Mesenchymal stem cell (in vitro differentiated cells and primary cell): Measurements from ENCODE around the gene FBXO47.

Experiments
- DNase-seq: peaks from one replicate; pipeline ENCODE4 v3.0.0-alpha.2; 2013
- H2AFZ ChIP-seq: one replicate; pipeline ENCODE4 v1.6.1; 2013; ENCODE audit warnings: low read depth, mild to moderate bottlenecking, control low read depth, inconsistent platforms, low read length, moderate library complexity
- H2AK5ac ChIP-seq: 2 replicates; pipeline ENCODE4 v1.6.1; 2013; ENCODE audit warnings: low read length, moderate library complexity, mild to moderate bottlenecking, inconsistent platforms; ENCODE audit not compliant: severe bottlenecking
- H2BK120ac ChIP-seq: one replicate; pipeline ENCODE4 v1.6.1; 2013; ENCODE audit warnings: low read depth, mild to moderate bottlenecking, inconsistent platforms, low read length, moderate library complexity
- H2BK12ac ChIP-seq, 2 experiments: one replicate each; pipeline ENCODE4 v1.6.1; 2013; ENCODE audit warnings: inconsistent platforms in 2 of 2, low read length in 2 of 2, mild to moderate bottlenecking in 2 of 2, moderate library complexity in 2 of 2, control low read depth in 1 of 2
- H2BK15ac ChIP-seq: one replicate; pipeline ENCODE4 v1.6.1; 2013; ENCODE audit warnings: mild to moderate bottlenecking, low read depth, inconsistent platforms; ENCODE audit not compliant: poor library complexity, severe bottlenecking
- H2BK5ac ChIP-seq: 2 replicates; pipeline ENCODE4 v1.6.1; 2013; ENCODE audit warnings: low read depth, mild to moderate bottlenecking, low read length, control low read depth, inconsistent platforms; ENCODE audit not compliant: poor library complexity, severe bottlenecking
- H3K14ac ChIP-seq, 2 experiments: one replicate each; pipeline ENCODE4 v1.6.1; 2013; ENCODE audit warnings: inconsistent platforms in 2 of 2, low read length in 2 of 2, control low read depth in 1 of 2, mild to moderate bottlenecking in 1 of 2, moderate library complexity in 1 of 2
- H3K18ac ChIP-seq, 2 experiments: one replicate each; pipeline ENCODE4 v1.6.1; 2013; ENCODE audit warnings: inconsistent platforms in 2 of 2, low read length in 2 of 2, control low read depth in 1 of 2, low read depth in 1 of 2, mild to moderate bottlenecking in 1 of 2
- H3K23ac ChIP-seq, 2 experiments: one replicate each; pipeline ENCODE4 v1.6.1; 2013; ENCODE audit warnings: inconsistent platforms in 2 of 2, low read length in 2 of 2, mild to moderate bottlenecking in 2 of 2, moderate library complexity in 2 of 2, control low read depth in 1 of 2
- H3K27ac ChIP-seq: 2 replicates; pipeline ENCODE4 v1.5.1; 2013; ENCODE audit warnings: mild to moderate bottlenecking, moderate library complexity, low read length, control low read depth, inconsistent platforms; ENCODE audit not compliant: poor library complexity, severe bottlenecking
- H3K27me3 ChIP-seq, 2 experiments: 2 replicates each; pipeline versions ENCODE4 v1.6.1 to v1.7.0; 2013; ENCODE audit warnings: low read length in 2 of 2, mild to moderate bottlenecking in 2 of 2, moderate library complexity in 2 of 2, control low read depth in 1 of 2, inconsistent platforms in 1 of 2; ENCODE audit not compliant: control insufficient read depth in 1 of 2, insufficient read depth in 1 of 2
- H3K36me3 ChIP-seq, 2 experiments: 2 replicates each; pipeline versions ENCODE4 v1.6.1 to v1.7.0; 2013; ENCODE audit warnings: low read length in 2 of 2, control low read depth in 1 of 2, inconsistent platforms in 1 of 2, low read depth in 1 of 2, mild to moderate bottlenecking in 1 of 2; ENCODE audit not compliant: insufficient read depth in 2 of 2, control insufficient read depth in 1 of 2
- H3K4ac ChIP-seq, 2 experiments: one replicate each; pipeline ENCODE4 v1.6.1; 2013; ENCODE audit warnings: inconsistent platforms in 2 of 2, low read length in 2 of 2, mild to moderate bottlenecking in 2 of 2, moderate library complexity in 2 of 2, control low read depth in 1 of 2, low read depth in 1 of 2
- H3K4me1 ChIP-seq: 2 replicates; pipeline ENCODE4 v1.6.1; 2013; ENCODE audit warnings: low read depth, low read length, control low read depth; ENCODE audit not compliant: control insufficient read depth, insufficient read depth
- H3K4me2 ChIP-seq: 2 replicates; pipeline ENCODE4 v1.6.1; 2013; ENCODE audit warnings: low read length, mild to moderate bottlenecking, inconsistent platforms; ENCODE audit not compliant: poor library complexity, severe bottlenecking
- H3K4me3 ChIP-seq, 2 experiments: 2 replicates each; pipeline versions ENCODE4 v1.5.1 to v1.7.0; 2013; ENCODE audit warnings: low read length in 2 of 2, mild to moderate bottlenecking in 2 of 2, control low read depth in 1 of 2, low read depth in 1 of 2; ENCODE audit not compliant: insufficient read depth in 1 of 2
- H3K79me1 ChIP-seq: replicated peaks from 2 replicates; pipeline ENCODE4 v1.6.1; 2013; ENCODE audit warnings: mild to moderate bottlenecking, control low read depth, low read length, inconsistent platforms; ENCODE audit not compliant: poor library complexity, severe bottlenecking
- H3K9ac ChIP-seq: 2 replicates; pipeline ENCODE4 v1.7.0; 2013; ENCODE audit warnings: mild to moderate bottlenecking, low read length, moderate library complexity
- H3K9me3 ChIP-seq: 2 replicates; pipeline ENCODE4 v1.7.0; 2013; ENCODE audit warnings: mild to moderate bottlenecking, low read length; ENCODE audit not compliant: control insufficient read depth
- H4K8ac ChIP-seq: one replicate; pipeline ENCODE4 v1.6.1; 2013; ENCODE audit warnings: inconsistent platforms, mild to moderate bottlenecking, low read length, moderate library complexity
- H4K91ac ChIP-seq: one replicate; pipeline ENCODE4 v1.6.1; 2013; ENCODE audit warnings: mild to moderate bottlenecking, low read length, inconsistent platforms
- WGBS: methylation state at CpG from one replicate; pipeline ENCODE4 v1.1.7; 2013; ENCODE audit warnings: mixed read lengths; 5-methylcytosine and 5-hydroxymethylcytosine counted together

FBXO47 gene

GRCh38 chr17:38897176-38897575 is 70.0 kb downstream of the FBXO47 start:
- Histone ChIP-seq H3K18ac (peak overlapping the region in 1 of 2 experiments; percentile 63), H3K9me3 (no peaks in the 10 kb centered on the region), H3K27ac (peak overlapping the region; percentile 31), H3K4me1 (peaks cover 70% of the 10 kb centered on the region), H2AK5ac (no peak overlapping the region), H3K4ac (peak overlapping the region in 1 of 2 experiments; percentile 14), H3K9ac (peak overlapping the region; percentile 8), H3K27me3 (no peaks in the 10 kb centered on the region), H4K8ac (peak overlapping the region; percentile 4), H3K4me3 (no peak overlapping the region), H3K23ac (no peak overlapping the region), H2BK5ac (no peak overlapping the region), H3K79me1 (peaks cover 4% of the 10 kb centered on the region), H2BK15ac (no peak overlapping the region), H2BK12ac (peak overlapping the region in 1 of 2 experiments; percentile 61), H3K4me2 (no peak overlapping the region), H4K91ac (no peak overlapping the region), H2AFZ (no peak overlapping the region), H3K36me3 (peaks cover 62 to 76% of the 10 kb centered on the region in 2 experiments), H3K14ac (peak overlapping the region in 1 of 2 experiments; percentile 80), H2BK120ac (no peak overlapping the region)
- DNase-seq = peak; percentile 34
- 80% methylated on average over 6 of the region's 6 CpGs for WGBS

DNA sequence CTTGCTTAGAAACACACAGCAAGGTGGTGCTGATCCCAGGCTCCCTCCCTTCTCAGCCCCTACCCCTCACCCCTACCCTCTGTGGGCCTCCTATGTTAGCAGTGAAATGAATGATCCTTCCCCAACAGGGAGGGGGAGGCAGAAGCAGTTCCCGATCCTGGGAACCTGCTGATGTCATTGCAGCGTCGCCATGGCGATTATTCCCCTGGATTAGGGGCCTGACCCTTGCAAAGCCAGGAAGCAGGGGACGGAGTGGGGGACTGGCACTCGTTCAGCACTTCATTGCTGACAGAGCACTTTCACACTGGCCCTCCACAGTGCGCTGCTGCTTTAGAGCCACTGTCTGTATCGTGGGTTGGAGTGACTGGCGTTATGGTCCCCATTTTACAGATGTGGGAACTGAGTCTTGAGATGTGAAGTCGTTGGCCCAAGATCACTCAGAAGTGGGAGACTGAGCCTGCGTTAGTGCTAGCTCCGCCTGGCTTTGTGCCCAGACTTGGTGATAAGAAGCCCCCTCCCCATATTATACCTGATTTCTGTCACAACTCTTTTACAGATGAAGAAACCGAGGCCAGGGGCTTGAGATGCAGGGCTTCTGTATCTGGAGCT is 70.8 kb downstream of the FBXO47 start:
- no peak overlapping the region for H3K4me2 ChIP-seq
- no peak overlapping the region for H2BK120ac ChIP-seq
- peaks cover 8% of the 10 kb centered on the region for H3K79me1 ChIP-seq
- H3K14ac ChIP-seq = peak overlapping the region in 1 of 2 experiments; percentile 13
- no peaks in the 10 kb centered on the region for H3K27me3 ChIP-seq
- H3K36me3 ChIP-seq = peaks cover 65 to 83% of the 10 kb centered on the region in 2 experiments
- no peak overlapping the region for H2AFZ ChIP-seq
- WGBS = 71% methylated on average over 13 of the region's 13 CpGs
- no peak overlapping the region for H3K27ac ChIP-seq
- H3K18ac ChIP-seq = peak overlapping the region in 1 of 2 experiments; percentile 71
- no peak overlapping the region for H4K8ac ChIP-seq
- no peaks in the 10 kb centered on the region for H3K9me3 ChIP-seq
- no peak overlapping the region for H2BK15ac ChIP-seq
- H3K4me1 ChIP-seq = peaks cover 66% of the 10 kb centered on the region
- H2BK5ac ChIP-seq = no peak overlapping the region
- H3K23ac ChIP-seq = no peak overlapping the region
- H4K91ac ChIP-seq = no peak overlapping the region
- H2BK12ac ChIP-seq = no peak overlapping the region
- peak overlapping the region; percentile 8 for H3K9ac ChIP-seq
- DNase-seq = peak; percentile 71
- no peak overlapping the region for H3K4ac ChIP-seq
- no peak overlapping the region for H3K4me3 ChIP-seq
- no peak overlapping the region for H2AK5ac ChIP-seq

GRCh38 chr17:38894276-38894675 is 72.9 kb downstream of the FBXO47 start:
- Histone ChIP-seq H2BK5ac (no peak overlapping the region), H3K4me3 (no peak overlapping the region), H2BK120ac (no peak overlapping the region), H3K4me1 (peaks cover 57% of the 10 kb centered on the region), H3K14ac (no peak overlapping the region), H2AK5ac (peak overlapping the region; percentile 5), H3K4me2 (no peak overlapping the region), H2BK15ac (no peak overlapping the region), H2BK12ac (no peak overlapping the region), H3K18ac (no peak overlapping the region), H3K79me1 (peaks cover 12% of the 10 kb centered on the region), H3K27ac (peak overlapping the region; percentile 25), H4K91ac (no peak overlapping the region), H3K9ac (no peak overlapping the region), H3K9me3 (no peaks in the 10 kb centered on the region), H2AFZ (no peak overlapping the region), H3K23ac (no peak overlapping the region), H3K4ac (no peak overlapping the region), H3K36me3 (peaks cover 76 to 99% of the 10 kb centered on the region in 2 experiments), H4K8ac (no peak overlapping the region), H3K27me3 (no peaks in the 10 kb centered on the region)
- no peak for DNase-seq
- 79% methylated on average over 7 of the region's 7 CpGs for WGBS

DNA sequence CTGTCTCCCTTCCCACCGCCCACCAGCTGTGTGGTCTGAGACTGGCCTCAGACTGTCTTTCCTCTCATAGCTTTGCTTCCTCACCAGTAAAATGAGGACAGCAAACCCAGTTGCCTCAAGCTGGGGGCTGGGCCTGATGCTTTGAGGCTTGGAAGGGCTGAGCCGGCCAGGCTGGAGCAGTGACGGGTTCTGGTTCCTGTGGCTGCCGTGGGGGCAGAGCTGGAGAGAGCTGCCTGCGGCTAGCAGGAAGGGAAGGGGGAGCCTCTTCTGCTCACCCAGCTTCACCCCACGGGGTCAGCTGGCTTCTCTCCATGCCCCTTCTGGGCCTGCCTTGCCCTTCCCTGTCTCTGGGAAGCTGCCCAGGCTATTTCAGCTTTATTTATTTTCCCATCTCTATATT is 73.6 kb downstream of the FBXO47 start:
- H2BK12ac ChIP-seq = no peak overlapping the region
- no peak overlapping the region for H2BK120ac ChIP-seq
- H3K9me3 ChIP-seq = no peaks in the 10 kb centered on the region

More for the DNA sequence above, 73.6 kb downstream of the FBXO47 start:
- Histone ChIP-seq H3K18ac (no peak overlapping the region), H3K36me3 (peaks cover 76 to 98% of the 10 kb centered on the region in 2 experiments), H2BK15ac (no peak overlapping the region), H3K4ac (no peak overlapping the region), H2AK5ac (no peak overlapping the region), H3K9ac (peak overlapping the region; percentile 36), H3K27ac (peak overlapping the region; percentile 32), H3K4me2 (no peak overlapping the region), H2AFZ (no peak overlapping the region), H4K8ac (no peak overlapping the region), H3K27me3 (no peaks in the 10 kb centered on the region), H3K4me3 (no peak overlapping the region), H3K79me1 (peaks cover 12% of the 10 kb centered on the region), H4K91ac (no peak overlapping the region), H3K4me1 (peaks cover 50% of the 10 kb centered on the region), H3K23ac (no peak overlapping the region), H3K14ac (no peak overlapping the region), H2BK5ac (no peak overlapping the region)
- WGBS = 74% methylated on average over 6 of the region's 6 CpGs
- peak; percentile 54 for DNase-seq
